ENCODE data around the gene TM4SF1. TPM values are rescaled to one million over a fixed set of nuclear protein-coding genes. Genes with fewer than 3 reads are reported as not detected.

The TM4SF1 gene
- total RNA-seq, 1 experiment from 2014 or later = 348 TPM

Other genes with a start within 250 kb of the TM4SF1 start
- gene HPS3, start 248.0 kb downstream of the TM4SF1 start, total RNA-seq (2014; rRNA removed; shearing (Covaris generic)) = 12.7 and 14.1 TPM in 2 replicates
- 0.57 TPM in 1 of 2 replicates, not detected in the other for gene CP, start 155.8 kb downstream of the TM4SF1 start, total RNA-seq (2014; rRNA removed; shearing (Covaris generic))
- gene TM4SF18, start 44.0 kb downstream of the TM4SF1 start, total RNA-seq (2014; rRNA removed; shearing (Covaris generic)) = 0.29 TPM in 1 of 2 replicates, not detected in the other
- gene TM4SF4, start 97.0 kb upstream of the TM4SF1 start, total RNA-seq (2014; rRNA removed; shearing (Covaris generic)) = 903 and 981 TPM in 2 replicates

Data from HT-29 (cell line).